Pons (tissue), 1 donor: ENCODE measurements around the gene ARHGEF37.

Experiments used
- DNase-seq: peaks from one replicate; pipeline ENCODE4 v3.0.0-alpha.2; 2016; ENCODE audit warnings: low spot score

The ARHGEF37 gene

DNA sequence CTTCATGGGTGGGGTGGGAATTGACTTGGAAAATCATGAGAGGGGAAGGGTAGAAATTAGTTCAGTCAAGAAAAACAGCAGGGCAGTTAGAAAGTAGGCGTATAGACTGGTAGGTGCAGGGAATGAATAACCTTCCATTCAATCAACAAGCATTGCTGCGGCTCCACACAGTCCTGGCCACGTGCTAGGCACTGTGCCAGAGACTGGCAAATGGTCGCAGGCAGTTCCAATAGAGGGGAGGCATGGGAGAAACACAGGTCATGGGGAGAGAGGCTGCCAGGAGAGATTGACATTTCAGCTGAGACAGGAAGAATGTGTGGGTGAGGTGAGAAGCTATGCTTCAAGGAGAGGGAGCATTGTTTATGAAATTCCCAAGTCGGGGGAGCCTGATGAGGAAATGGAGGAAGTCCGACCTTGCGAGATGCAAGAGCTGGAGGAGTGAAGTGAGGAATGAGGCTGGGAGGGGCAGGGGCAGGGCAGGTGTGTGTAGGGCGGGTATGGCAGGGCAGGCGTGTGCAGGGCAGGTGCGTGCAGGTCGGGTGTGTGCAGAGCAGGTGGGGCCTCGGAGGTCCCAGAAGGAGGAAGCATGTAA is 94.4 kb downstream of the ARHGEF37 start:
- DNase-seq: no peak

DNA sequence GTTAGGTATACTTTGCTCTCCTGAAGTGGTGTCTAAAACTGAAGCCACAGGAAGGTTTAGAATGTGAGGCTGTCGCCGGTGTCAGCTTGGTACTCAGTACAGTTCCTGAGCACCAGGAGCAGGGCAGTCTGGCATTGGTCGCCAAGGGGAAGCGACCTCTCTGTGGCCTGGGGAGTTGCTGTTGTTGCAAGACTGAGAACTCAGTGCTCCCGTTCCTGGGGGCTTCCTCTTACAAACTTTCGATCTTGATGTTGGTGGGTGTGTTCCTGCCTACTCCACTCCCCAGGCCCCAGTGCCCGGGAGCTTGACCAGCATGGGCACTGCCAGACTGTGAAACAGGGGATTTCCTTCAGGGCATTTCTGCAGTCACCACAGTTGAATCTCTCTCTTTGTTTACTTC is 96.4 kb downstream of the ARHGEF37 start:
- DNase-seq: peak; percentile 73

DNA sequence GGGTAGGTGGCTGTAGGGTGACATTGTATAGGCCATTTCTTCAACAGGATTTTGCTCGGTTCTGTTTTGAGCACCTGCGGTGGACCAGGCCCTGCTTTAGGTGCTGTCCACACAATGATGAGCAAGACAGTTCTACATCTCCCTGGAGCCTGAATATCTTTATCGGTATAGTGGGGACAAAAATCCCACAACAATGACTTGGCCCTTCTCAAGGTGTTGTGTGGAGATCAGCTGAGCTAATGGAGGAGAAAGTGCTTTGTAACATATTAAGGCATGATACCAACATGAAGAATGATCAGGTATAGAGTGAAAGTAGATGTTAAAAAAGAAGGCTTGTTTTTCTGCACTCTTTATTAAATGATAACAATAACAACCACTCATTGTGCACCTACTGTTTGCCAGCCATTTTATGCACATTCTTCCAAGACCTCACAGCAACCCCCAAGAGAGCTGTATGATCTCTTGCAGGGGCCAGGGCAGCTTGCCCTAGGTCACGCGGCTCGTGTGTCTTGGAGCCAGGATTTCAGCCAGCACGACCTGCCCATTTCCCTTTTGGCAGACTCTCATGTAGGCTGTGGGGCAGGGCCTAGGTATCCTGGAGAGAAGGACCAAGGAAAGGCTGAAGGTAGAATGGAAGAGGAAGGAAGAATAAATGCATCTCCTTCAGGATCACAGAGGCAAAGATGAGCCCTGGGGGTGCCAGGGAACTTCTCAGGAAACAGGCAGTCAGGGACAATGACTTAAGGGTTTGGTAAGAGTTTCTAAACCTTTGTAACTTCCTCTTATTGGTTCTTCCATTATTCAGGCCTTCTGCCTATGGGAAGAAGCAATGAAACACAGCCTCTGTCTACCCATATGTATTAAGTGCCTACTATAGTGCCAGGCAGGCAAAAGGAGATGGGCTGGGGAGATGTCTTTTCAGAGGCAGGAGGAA is 98.8 kb downstream of the ARHGEF37 start:
- DNase-seq: no peak

DNA sequence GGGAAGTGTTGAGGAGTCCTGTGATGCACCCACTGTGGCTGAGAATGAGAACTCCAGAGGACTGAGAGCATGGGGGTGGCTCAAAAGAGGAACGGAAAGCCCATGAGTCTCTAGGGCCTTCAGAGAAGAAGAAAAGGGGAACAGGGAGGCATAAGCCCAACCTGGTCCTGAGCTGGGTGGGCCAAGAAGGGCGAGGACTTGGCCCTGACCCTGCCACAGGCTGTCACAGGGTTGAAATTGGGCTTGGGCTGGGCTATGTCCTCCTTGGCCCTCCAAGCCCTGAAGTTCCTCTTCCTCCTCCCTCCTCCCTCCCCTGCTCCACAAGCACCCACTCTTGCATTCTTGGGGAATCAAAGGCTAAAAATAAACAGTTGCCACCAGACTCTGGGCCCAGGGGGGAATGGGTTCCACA is 99.5 kb downstream of the ARHGEF37 start:
- DNase-seq: peak; percentile 86

DNA sequence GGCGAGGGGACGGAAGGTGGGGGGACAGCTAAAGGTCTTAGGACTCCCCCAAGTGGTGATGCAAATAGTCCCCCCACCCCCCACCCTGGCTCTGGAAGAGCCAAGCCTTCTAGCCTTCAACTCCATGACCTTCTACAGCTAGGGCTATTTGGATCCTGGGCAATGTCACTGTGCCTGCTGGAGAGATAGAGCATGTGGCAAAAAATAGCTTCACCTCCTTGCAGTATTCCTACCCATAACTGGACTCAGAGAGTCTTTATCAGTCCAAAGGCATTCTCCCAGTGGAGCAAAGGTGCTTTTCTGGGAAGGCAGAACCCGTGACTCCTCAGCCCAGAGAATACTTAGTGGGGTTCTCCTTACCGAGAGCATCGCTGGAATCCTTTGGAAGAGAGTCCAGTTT is 100.0 kb downstream of the ARHGEF37 start:
- DNase-seq: no peak

DNA sequence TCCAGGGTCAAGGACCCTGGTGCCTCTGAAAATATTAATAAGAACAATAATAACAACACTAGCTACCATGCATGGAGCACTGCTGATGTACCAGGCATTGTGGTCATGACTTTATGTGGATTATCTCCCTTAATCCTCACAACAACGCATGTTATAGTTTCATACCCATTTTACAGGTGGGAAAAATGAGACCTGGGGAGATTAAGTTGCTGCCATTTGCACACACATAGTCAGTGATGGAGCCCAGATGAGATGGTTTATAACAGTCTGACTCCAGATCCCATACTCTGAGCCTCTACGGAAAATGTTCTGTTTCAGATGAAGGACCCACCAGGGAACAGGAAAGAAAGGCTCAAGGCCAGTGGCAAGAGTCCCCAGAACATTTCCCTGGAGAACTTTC is 100.6 kb downstream of the ARHGEF37 start:
- no peak for DNase-seq

DNA sequence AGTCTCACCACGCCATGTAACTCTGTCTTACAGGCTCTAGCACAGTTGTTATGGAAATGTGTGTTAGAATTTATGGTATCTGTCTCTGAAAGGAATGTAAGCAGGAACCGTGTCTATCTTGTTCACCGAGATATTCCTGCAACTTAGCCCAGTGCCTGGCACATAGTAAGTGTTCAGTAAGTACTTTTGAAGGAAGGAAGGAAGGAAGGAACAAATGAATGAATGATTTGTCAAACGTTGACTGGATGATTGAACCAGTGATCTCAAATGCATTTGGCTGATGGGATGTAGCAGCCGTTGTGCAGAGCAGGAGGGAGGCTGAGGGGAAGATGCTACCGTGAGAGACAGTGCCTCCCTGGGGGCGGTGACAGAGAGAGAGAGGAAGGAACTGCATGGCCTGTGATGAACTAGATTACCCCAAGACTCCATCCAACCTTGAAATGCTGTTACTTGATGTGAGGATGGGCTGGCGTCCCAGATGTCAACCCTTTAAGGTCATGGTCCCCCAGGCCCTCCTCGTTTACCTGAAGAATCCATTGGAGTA is 101.3 kb downstream of the ARHGEF37 start:
- DNase-seq: no peak

DNA sequence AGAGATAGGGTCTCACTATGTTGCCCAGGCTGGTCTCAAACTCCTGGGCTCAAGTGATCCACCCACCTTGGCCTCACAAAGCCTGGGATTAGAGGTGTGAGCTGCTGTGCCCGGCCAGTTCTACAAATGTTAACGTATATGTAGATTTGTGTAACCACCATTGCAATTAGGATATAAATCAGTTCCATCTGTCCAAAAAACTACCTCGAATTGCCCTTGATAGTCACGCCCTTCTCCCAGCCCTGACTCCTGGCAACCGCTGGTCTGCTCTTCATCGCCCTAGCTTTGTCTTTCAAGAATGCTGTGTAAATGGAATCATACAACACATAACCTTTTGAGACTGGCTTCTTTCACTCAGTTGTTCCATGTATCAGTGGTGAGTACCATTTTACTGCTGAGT is 102.7 kb downstream of the ARHGEF37 start:
- DNase-seq: no peak

DNA sequence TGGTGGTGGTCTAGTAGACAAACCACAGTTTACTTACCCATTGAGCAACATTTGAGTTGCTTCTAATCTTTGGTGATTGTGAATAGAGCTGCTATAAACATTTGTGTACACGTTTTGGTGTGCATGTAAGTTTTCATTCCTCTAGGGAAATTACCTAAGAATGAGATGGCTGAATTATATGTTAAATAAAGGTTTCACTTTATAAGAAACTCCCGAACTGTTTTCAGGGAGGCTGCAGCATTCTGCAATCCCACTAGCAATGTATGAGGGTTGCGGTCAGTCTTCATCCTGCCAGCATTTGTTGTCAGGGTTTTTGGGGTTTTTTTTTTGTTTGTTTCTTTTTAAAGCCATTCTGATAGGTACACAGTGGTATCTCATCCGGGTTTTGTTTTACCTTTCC is 103.1 kb downstream of the ARHGEF37 start:
- DNase-seq: no peak
